HG02840 (cell line): ENCODE results near the gene ABCB9.

Source experiments
- ATAC-seq: cut with Tn5 transposase; IDR thresholded peaks from one replicate; pipeline ENCODE4 v1.9.1; 2021; ENCODE audit warnings: mild to moderate bottlenecking, moderate library complexity, moderate number of reproducible peaks; ENCODE audit not compliant: unreplicated experiment, low FRiP score

Gene ABCB9

DNA sequence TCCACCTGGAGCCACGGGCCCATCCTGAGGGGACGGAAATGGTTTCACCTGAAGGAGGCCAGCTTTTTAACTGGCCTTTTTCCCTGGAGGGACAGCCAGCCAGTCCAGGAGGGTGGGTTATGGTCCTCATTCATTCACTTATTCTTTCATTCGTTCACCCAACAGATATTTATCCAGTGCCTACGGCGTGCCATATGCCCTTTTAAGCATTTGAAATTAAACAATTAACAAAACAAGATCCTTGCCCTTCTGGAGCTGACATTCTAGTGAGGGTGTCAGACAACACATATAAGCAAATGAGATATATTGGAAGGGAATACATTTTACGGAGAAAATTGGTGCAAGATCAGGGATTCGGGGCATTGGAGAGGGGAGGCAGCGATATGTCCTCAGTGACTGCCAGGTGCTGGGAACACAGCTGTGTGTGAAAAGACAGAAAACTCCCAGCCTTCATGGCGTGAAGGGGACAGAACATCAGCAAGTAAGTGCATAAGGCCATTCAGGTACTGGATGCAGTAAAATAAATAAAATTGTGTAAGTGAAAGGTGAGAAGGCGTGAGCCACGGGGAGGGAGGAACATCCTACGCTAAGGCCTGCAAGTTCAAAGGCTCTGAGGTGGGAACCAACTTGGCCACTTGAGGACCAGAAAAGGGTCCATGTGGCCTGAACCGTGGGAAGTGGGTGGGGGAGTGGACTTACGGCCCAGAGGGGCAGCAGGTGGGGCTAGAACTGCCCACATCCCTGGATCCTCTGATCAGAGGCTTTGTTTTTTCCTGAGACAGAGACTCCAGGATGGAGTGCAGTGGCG, 684 bp upstream of the ABCB9 start:
- no peak for ATAC-seq

DNA sequence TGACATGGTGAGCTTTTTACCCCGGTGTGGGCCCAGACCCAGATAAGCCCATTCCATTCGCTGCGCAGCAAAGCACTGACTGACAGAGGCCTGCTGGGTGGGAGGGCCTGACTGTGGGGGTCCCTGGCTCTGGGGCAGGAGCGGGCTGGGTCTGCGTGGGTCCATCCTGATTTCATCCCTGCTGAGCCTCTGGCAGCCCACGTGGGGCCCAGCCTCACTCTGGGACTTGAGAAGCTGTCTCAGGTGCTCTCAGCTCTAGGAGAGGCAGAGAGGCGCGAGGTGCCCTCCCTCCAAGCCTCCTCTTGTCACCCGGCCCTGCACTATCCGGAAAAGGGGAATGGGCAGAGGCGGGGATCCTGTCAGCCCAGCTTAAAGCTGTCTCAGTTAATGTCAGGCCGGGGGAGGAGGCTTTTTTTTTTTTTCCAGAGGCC, 927 bp downstream of the ABCB9 start:
- ATAC-seq = no peak

DNA sequence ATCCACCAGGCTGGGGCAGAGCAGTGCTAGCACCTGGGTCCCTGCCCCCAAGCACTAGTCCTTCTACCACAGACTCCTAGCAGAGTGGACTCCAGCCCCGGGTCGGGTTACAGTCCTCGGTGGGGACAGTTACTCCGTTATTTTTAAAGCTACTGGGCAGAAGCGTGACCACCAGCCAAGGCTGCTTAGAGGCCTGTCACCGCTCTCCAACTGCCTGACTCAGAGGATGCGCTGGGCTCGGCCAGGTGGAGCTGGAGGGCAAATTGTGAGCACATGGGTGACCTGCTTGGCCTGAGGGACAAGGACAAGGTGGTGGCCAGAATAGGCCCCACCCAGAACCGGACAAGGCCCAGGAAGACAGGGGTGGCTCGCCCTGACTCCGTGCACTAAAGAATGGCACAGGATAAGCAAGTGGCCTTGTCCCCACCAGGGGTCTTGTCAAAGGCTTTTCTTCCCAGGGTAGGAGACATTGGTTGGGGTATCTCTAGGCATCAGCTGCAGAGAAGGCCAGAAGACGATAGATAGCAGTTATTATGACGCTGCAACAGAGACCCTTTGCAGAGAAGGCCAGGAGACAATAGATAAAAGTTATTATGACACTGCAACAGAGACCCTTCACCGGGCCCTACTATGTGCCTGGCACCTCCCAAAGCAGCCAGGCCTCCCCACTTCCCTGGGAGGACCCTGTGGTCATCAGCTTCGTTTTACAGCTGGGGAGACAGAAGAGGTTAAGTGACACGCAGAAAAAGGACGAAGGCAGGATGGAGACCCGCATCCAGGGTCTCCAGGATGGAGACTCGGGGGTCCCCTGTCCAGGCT, 1.6 kb downstream of the ABCB9 start:
- ATAC-seq = no peak

DNA sequence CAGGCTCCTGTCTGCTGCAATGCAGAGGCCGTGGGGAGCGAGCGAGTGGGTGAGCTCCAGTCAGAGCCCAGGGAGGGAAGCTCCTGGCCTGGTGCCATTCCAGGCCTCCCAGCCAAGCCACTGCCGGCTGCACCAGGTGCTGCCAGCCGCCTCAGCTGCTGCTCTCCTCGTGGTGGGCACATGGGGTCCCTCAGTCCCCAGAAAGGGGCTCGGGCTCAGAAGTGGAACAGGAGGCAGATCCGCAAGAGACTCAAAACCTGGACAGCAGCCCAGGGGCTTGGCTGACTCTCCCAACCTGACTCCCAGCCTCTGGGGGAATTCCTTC, 2.4 kb downstream of the ABCB9 start:
- ATAC-seq = no peak

DNA sequence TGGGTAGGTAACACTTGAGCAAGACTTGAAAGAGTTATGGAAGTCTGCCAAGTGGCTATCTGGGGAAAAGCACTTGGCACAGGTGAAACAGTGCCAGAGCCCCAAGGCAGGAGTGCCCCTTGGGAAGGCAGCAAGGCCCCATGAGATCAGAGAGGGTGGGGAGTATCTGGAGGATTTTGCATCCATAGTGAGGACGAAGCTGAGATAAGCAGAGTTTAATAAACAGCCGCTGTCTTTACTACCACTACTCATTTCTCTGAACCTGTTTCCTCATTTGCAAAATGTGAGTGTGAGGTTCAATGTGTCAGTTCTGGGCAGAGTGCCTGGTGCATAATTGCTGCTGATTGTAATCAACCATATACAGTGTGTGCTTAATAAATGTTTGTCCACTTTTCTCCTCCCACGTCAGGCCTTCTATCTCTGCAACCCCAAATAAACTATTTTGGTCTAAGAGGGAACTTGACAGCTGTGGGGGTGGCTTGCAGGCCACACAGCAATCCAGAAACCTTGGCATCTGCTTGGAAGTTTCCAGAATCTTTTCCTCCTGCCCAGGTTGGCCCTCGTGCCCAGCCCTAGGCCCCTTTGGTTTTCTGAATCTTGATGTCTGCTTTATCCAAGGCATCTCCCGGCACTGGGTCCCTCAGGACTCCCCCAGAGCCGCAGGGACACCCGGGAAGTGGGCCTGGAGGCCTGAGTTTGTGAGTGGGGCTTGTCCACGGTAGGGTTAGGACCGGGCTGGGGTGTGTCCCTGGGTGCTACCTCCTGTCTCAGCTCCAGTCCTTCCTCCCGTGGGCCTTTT, 4.5 kb downstream of the ABCB9 start:
- no peak for ATAC-seq

DNA sequence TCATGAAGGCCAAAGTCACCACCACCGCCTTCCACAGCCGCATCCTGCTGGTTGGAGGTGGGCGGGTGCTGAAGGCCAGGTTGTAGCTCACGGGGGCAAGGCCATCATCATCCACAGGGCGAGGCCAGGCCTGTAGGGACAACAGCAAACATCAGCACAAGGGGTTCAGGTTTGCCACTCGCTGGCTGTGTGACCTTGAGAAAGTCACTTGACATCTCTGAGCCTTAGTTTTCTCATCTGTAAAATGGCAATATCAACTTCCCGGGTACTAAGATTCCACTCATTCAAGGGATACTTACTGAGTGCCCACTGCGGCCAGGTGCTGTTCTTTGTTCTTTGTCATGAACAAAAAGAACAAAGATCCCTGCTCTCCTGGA, 6.1 kb downstream of the ABCB9 start:
- no peak for ATAC-seq

DNA sequence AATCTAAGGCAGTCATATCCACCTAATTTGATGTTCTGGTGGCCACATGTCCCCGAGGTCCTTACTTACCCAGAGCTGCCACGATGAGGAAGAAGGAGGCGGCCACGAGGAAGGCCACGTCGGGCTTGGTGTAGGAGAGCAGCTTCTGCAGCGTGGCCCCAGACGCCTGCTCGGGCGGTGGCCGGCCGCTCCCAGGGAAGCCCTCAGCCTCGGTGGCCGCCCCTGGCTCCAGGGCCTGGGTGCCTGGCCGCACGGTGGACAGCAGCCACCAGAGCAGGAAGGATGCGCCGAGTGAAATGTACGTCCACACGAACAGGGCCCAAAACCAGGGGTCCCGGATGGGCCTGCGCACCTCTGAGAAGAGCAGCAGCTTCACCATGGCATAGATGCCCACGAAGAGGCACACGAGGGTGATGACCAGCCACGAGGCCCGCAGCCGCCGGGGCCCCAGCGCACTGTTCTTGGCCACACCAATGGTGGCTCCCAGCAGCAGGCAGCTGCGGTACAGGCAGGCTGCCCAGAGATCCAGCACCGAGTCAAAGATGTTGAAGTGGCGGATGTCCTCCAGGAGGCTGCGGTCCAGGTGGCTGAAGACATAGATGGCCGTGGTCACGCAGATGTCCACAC, 6.6 kb downstream of the ABCB9 start:
- no peak for ATAC-seq

DNA sequence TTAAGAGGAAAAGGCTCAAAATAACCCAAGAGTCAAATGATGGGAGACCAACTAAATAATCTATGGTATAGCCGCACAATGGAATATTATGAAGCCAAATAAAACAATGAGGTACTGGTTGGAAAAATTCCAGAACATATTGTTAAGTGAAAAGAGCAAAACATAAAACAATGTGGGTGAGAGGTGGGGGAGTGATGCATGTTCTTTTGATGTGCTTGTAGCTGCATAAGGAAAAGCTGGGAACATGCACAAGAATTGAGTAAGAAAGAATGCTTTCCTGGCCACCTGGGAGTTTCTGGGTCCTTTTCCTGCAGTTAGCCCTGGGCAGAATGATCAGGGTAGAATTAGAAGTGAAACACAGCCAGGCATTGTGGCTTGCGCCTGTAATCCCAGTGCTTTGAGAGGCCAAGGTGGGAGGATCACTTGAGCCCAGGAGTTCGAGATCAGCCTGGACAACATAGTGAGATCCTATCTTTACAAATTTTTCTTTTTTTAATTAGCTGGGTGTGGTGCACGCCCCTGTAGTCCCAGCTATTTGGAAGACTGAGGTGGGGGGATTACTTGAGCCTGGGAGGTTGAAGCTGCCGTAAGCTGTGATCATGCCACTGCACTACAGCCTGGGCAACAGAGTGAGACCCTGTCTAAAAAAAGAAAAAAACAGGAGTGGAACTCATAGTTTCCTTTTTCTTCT, 7.9 kb downstream of the ABCB9 start:
- no peak for ATAC-seq

DNA sequence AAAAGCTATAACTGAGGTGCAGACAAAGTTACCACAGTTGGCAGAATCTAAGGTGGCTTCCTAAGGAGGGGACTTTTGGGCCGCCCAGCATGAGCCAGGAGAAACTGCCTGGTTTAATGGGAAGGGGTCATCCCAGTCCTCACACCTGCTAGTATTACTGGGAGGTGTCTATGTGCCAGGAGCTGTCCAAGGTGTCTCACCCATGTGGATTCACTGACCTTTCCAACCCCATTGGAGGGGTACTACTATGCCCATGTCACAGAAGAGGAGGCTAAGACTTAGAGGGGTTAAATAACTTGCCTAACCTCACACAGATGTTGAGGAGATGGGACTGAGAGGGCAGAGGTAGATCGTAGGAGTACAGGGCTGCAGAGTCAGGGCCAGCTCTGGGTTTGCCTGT, 10.2 kb downstream of the ABCB9 start:
- ATAC-seq = no peak

DNA sequence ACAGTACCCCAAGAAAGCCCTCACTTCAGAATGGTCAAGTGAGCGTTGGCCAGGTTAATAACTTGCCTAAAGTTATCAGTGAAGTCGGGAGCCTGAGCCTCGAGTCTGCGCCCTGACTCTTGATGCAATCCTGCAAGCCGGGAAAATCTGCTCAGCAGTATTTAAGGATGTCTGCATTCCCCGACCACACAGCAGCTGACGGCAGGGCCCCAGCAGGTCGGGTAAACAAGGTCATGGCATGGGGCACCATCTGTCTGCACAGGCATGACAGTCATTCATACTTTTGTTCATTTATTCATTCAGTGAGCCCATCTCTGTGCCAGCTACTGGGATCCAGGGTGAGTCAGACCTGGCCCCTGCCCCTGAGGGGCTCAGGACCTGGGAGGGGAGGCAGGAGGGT, 11.1 kb downstream of the ABCB9 start:
- ATAC-seq = no peak

DNA sequence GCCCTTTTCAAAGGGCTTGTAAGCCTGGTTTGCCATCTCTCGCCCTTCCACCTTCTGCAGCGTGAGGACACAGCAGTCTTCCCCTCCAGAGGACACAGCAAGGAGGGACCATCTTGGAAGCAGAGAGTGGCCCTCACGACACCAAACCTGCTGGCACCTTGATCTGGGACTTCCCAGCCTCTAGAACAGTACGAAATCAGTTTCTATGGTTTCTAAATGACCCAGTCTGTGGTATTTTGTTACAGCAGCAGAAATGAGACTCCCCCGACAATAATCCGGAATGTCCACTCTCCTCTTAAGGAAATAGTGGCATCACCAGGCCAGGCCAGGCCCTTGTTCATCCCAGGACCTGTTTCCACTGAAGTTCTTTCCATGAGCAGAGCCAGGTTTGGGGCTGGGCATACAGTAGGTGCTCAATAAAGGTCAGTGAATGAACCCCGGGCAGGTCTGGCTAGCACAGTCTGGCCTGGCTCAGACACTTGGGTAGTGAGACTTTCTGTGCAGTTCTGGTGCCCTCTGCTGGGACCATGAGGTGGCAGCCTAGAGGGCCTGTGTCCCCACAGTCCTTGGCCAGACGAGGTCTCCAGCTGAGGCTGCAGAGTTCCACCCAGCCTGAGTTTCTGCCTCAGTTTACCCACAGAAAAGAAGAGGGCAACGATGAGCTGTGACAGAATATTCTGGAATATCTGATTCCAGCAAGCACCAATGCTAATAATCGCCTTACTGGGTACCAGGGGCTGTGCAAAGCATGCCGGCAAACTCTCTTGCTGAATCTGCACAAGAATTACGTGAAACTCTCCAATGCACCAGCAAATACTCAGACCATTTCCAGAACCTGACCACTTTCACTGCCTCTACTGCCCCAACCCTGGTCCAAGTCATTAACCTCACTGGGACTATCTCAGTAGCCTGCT, 14.0 kb downstream of the ABCB9 start:
- ATAC-seq = no peak

DNA sequence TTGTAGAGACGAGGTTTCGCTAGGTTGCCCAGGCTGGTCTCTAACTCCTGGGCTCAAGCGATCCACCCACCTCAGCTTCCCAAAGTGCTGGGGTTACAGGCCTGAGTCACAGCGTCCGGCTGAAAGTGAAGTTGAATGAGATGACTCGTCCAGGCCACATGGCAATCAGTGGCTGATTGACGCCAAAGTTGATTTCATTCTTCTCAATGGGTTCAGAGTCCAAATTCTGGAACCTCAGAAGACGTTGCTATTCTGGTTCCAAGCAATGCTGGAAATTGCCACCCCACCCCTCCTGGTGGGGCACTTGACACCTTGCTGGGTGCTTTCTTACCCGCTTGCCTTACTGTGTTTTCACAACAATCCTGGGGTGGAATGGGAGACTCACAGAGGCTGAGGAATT, 14.9 kb downstream of the ABCB9 start:
- ATAC-seq = no peak

DNA sequence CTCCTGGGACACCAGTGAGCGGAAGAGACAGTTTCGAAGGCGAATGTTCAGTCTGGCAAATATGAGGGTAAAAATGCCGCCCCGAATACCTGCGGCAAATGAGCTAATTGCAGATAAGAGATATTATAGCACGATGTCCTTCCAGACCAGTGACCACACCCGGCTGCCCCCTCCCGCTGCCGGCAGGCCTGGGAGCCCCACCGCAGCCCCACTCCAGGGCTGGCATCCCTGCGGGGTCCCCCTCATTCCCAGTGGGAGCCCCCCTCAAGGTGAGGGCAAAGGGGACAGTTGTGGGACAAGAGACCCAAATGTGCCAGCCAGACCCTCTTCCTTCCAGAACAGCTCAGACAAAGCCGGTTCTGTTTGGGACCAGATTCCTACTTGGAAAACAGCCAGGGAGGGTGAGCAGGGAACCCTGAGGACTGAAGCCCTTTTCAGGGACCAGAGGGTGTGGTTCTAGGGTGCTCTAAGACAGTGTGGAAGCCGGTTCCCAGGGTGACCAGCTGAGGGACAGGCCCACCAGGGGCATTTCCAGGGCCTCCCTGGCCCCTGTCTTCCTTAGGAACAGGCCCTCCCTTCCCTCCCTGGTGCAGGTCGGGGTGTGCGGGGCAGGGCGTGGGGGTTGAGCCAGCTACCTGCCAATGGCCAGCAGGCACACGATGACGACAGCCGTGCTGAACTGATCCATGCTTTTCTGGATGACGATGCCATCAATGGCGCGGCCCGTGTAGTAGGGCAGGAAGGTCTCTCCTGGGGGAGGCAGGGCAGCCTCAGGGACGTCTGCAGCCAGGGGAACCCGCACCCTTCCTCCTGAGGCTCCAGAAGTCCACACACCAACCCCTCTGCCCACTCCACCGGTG, 16.2 kb downstream of the ABCB9 start:
- ATAC-seq = no peak

DNA sequence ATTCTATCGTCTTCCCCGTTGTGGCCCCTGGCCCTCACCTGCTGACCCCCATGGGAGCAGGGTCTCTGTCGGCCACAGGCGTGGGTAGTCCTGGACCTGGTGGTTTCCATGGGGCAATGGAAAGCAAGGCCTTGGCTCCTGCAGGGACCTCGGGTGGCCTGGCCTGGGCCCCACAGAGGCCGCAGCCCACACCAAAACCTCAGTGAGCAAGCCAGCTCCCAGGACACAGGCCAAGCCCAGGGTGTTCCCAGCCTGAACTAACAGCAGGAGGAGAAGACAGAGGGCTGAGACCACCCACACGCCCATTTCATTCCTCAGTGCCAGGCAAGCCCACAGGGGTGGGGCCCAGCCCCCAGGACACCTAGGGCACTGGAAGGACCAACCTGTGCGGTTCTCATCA, 16.9 kb downstream of the ABCB9 start:
- ATAC-seq = no peak

DNA sequence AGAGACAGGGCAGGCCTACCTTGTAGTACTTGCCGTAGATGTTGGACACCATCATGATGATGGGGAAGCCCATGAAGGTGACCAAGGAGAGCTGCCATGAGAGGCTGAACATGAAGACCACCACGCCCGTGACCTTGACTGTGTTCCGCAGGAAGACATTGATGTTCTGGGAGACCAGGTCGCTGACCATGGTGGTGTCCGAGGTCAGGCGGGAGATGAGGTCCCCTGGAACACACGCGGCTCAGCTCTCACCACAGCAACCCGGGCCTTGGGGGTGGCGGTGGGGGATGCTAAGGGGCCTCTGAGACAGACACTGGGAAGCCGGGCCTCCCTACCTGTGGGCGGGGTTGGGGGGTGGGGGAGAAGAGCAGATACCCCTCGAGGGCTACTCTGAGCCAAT, 17.7 kb downstream of the ABCB9 start:
- ATAC-seq = no peak

DNA sequence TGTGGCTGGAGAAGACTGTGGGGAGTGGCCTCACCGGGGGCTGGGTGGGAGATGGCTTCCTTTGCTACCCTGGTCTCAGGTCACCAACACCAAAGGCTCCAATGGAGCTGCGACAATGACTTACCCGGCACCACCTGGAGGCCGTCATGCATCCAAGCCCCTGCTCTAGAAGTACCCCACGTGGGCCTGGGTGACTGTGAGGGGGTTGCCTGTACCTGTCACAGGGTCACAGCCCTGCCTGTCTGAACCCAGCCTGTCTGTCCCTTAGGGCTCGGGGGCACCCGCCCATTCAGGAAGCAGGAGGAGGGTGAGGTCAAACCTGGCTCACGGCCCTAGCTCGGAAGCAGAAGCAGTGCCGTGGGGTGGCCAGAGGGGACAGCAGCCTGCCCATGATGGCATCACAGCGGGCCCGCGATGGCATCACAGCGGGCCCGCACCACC, 18.9 kb downstream of the ABCB9 start:
- ATAC-seq = peak; percentile 11

DNA sequence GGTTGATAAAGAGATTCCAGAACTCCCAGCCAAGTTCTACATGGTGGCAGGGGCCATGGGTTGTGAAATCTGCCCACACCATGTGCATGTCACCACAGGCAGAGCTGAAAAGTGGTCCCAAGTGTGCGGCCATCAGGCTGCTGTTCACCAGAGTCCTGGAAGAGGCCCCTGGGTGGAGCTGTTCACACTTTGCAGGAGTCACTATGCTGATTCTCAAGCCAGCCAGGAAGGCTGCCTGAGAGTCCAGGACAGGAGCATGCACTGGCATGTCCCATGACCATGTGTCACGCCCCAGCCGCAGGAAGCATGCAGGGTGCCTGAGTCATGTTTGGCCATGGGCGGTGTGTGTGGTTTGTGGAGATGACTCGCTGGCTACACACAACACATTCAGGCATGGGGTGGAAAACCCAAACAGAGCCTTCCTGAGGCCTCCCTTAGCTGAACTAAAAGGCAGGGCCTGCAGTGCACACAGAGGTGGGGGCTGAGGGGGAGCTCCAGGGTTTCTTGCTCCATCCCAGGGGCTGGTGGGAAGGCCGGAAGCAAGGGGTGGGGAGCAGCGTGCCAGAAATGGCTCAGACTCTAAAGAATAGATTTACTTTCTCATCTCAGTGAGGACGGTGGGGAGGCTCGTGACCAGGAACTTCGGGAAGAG, 19.4 kb downstream of the ABCB9 start:
- peak; percentile 58 for ATAC-seq
